H1 (cell line): ENCODE measurements around the gene PIP5K1C. TPM values are rescaled to one million over a fixed set of nuclear protein-coding genes. Genes with fewer than 3 reads are reported as not detected.
A peak's percentile ranks its signal among the peaks of the same experiment; 100 is the strongest.

Experiments
- ASH2L ChIP-seq: fragments of 200-600, 300-600 bp; sonication (generic); IDR thresholded peaks from one replicate; pipeline ENCODE4 v1.7.1; 2017; ENCODE audit warnings: low read length
- CBX8 ChIP-seq: fragments of 300-800, 300-1000 bp; sonication (generic); IDR thresholded peaks from 2 replicates; pipeline ENCODE4 v1.7.1; 2016; ENCODE audit warnings: low read depth, low read length, borderline replicate concordance
- KDM1A ChIP-seq: fragments of 200-600, 300-600 bp; sonication (generic); IDR thresholded peaks from 2 replicates; pipeline ENCODE4 v1.7.1; 2016; ENCODE audit warnings: mild to moderate bottlenecking, low read length, borderline replicate concordance
- KDM4A ChIP-seq: IDR thresholded peaks from one replicate; pipeline ENCODE4 v1.7.1; 2012; ENCODE audit warnings: low read depth, mild to moderate bottlenecking, moderate library complexity, low read length, inconsistent platforms; ENCODE audit not compliant: severe bottlenecking
- PHF8 ChIP-seq: fragments of 200-600 bp; sonication (generic); conservative IDR thresholded peaks from 2 replicates; pipeline ENCODE4 v1.7.1; 2012; ENCODE audit warnings: low read depth, mild to moderate bottlenecking, inconsistent platforms, low read length, moderate library complexity
- POU5F1 ChIP-seq: IDR thresholded peaks from 2 replicates; pipeline ENCODE4 v1.6.1; 2011; ENCODE audit warnings: low read depth, mild to moderate bottlenecking, low read length, moderate library complexity
- RBBP5 ChIP-seq: IDR thresholded peaks from 2 replicates; pipeline ENCODE4 v1.7.1; 2012; ENCODE audit warnings: low read depth, mild to moderate bottlenecking, inconsistent platforms, low read length, moderate library complexity, borderline replicate concordance
- SAP30 ChIP-seq: fragments of 300-600 bp; sonication (generic); IDR thresholded peaks from 2 replicates; pipeline ENCODE4 v1.7.1; 2012; ENCODE audit warnings: low read length, moderate library complexity, mild to moderate bottlenecking, inconsistent platforms; ENCODE audit not compliant: insufficient read depth, insufficient replicate concordance
- SUZ12 ChIP-seq: fragments of 200-600 bp; sonication (generic); IDR thresholded peaks from 2 replicates; pipeline ENCODE4 v1.6.1; 2012; ENCODE audit warnings: mild to moderate bottlenecking, inconsistent platforms, low read length, moderate library complexity, mixed read lengths
- polyA plus RNA-seq, 7 experiments: library from polyadenylated mRNA; depleted of rRNA in 3 of 7; stranded (reverse) in 5 of 7; unstranded in 2 of 7; fragments of >200 nt in 5 of 7; fragments of 200-250 nt in 2 of 7; gene quantifications; 1 replicate in 5 of 7; 2 replicates in 1 of 7; 4 replicates in 1 of 7; pipeline versions ENCODE4 v1.2.1 to v1.2.3, GENCODE V29; 2011 to 2013; ENCODE audit warnings: missing spikeins in 2 of 7, mixed read lengths in 2 of 7
- total RNA-seq: library from RNA; stranded (reverse); fragmentation: NEBNext Ultra II Directional; extraction: Animal tissue kit (Norgen Biotek cat#: 25700); gene quantifications from 2 replicates; pipeline ENCODE4 v1.2.1, GENCODE V29; 2021

Gene PIP5K1C
- total and polyA plus RNA-seq, 2 of the 8 experiments (the other 6 are each of a cell fraction or from before 2014, with no cell fraction given): 10.6 to 32.9 TPM

DNA sequence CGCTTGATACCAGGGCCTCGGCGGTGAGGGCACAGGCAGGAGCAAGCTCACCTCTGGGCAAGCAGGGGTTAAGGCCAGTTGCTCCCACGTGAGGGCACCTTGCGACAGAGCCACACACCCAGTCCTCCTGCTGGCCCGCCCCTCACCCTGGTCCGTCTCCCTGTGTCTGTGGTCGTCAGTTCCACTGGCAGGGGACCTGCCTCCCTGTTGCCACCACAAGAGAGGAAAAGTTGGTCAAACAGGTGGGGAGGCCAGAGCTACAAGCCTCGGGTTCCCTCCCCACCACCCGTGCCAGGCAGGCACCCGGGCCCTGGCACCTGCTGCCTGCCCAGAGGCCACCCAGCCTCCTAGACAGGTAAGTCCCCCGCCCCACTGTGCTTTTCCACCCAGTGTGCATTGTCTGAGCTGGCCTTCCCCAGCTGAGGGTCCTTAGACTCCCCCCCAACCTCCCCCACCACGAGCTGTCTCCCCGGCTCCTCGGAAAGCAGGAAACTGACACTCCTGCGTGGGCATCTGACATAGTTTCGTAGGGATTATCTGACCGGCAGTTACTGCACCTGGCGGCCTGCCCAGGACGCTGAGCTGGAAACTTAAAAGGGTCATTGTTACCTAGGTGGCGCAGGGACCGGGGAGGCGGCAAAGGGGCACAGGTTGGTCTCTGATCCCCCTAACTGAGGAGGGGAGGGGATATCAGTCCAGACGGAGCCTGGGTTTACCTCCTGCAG is 8.1 kb upstream of the PIP5K1C start, which contains the start of gene TJP3 (continued):
- no peak for TF ChIP-seq CBX8
- no peak for TF ChIP-seq KDM1A
- TF ChIP-seq ASH2L: no peak
- no peak for TF ChIP-seq PHF8
- TF ChIP-seq KDM4A: no peak
- TF ChIP-seq SAP30: no peak
- TF ChIP-seq RBBP5: 0 out of 2 replicates have a peak, but pooled peaks have one; percentile 27
- no peak for TF ChIP-seq POU5F1
- TF ChIP-seq SUZ12: 0 out of 2 replicates have a peak, but pooled peaks have one; percentile 22
- TF ChIP-seq, all 59 proteins: peak for 4
